NCI-H2107 (cell line): Measurements from ENCODE around the gene ACTL7B.
A peak's percentile ranks its signal among the peaks of the same experiment; 100 is the strongest.
"Not testable (repeated sequence)": the region's sequence is repeated elsewhere in the genome, so short reads cannot be mapped to it uniquely, and the experiment has no call there.

Source experiments
- DNase-seq: peaks from one replicate; lab custom pipeline; 2025; lab: John Stamatoyannopoulos, UW

Gene ACTL7B

GRCh38 chr9:108855888-108856287 is at the start of gene ACTL7B:
Gene ACTL7B, minus strand, starts transcription at chr9:108855986. Its CDS starts 56 bp downstream, at chr9:108855930.
- no peak for DNase-seq

GRCh38 chr9:108905494-108905893 is 49.7 kb upstream of the ACTL7B start:
- DNase-seq = no peak

- no peak for DNase-seq
Observed at GRCh38 chr9:108904161-108904560, 48.4 kb upstream of the ACTL7B start.

GRCh38 chr9:108903420-108904103 is 47.8 kb upstream of the ACTL7B start:
- DNase-seq = no peak

GRCh38 chr9:108900176-108900575 is 44.4 kb upstream of the ACTL7B start:
- DNase-seq = no peak

- DNase-seq = not testable (repeated sequence)
Observed at GRCh38 chr9:108899023-108899695, 43.4 kb upstream of the ACTL7B start.

GRCh38 chr9:108897324-108898096 is 41.7 kb upstream of the ACTL7B start:
- no peak for DNase-seq

GRCh38 chr9:108894225-108894997 is 38.6 kb upstream of the ACTL7B start:
- DNase-seq = no peak

GRCh38 chr9:108889649-108890067 is 33.9 kb upstream of the ACTL7B start:
- DNase-seq = no peak

- not testable (repeated sequence) for DNase-seq
Observed at GRCh38 chr9:108886594-108887271, 30.9 kb upstream of the ACTL7B start.

- DNase-seq = peak; percentile 17
Observed at GRCh38 chr9:108885643-108886348, 30.0 kb upstream of the ACTL7B start.

- no peak for DNase-seq
Observed at GRCh38 chr9:108884701-108885100, 28.9 kb upstream of the ACTL7B start.

GRCh38 chr9:108883085-108883484 is 27.3 kb upstream of the ACTL7B start:
- DNase-seq = no peak

GRCh38 chr9:108882052-108882888 is 26.5 kb upstream of the ACTL7B start:
- no peak for DNase-seq

- no peak for DNase-seq
Observed at GRCh38 chr9:108880738-108881316, 25.0 kb upstream of the ACTL7B start.

GRCh38 chr9:108877524-108877923 is 21.7 kb upstream of the ACTL7B start:
- no peak for DNase-seq

- DNase-seq = no peak
Observed at GRCh38 chr9:108876425-108876824, 20.6 kb upstream of the ACTL7B start.

- DNase-seq = no peak
Observed at GRCh38 chr9:108874058-108874788, 18.4 kb upstream of the ACTL7B start.
